ENCODE measurements around the gene TCF4.
A peak's percentile ranks its signal among the peaks of the same experiment; 100 is the strongest.

TCF4 gene

DNA sequence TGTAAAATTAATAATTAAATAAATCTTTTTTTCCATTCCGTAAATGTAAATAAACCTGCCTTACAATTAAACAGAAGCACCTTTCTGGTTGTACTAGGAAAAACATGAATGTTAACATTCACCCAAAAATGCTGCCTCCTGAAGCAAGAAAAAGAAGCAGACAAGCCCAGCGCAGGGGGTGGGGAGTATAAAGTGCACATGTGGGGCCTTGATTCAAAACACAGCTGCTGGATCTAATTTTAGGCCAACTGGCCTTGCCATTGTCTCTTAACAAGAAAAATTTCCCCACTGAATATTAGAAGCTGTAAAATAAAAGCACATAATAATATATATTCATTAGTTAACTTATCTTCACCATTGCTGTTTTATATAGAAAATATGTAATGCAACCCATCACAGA is 28.3 kb downstream of the TCF4 start:
- no peak overlapping the region for H3K9ac ChIP-seq (ENCODE audit: insufficient read length)
- DNase-seq (ENCODE audit: low read depth, low spot score), result no peak
- H3K4me3 ChIP-seq, result no peak overlapping the region
- no peak for TF ChIP-seq POLR2AphosphoS5 (IDR thresholded peaks at IDR 0.05; ENCODE audit: borderline replicate concordance, low read depth, low read length)
- no peak for TF ChIP-seq EZH2 (IDR thresholded peaks at IDR 0.05)
- no peak for TF ChIP-seq FOXP2 (optimal IDR thresholded peaks at IDR 0.05; ENCODE audit: control extremely low read depth, extremely low read length, insufficient read depth)
- peaks cover 4% of the 10 kb centered on the region; the same call in 1 of the 2 replicates for H3K36me3 ChIP-seq (ENCODE audit: insufficient read depth, low read length)
- H3K27ac ChIP-seq, result no peak overlapping the region
- no peaks in the 10 kb centered on the region for H3K9me3 ChIP-seq (ENCODE audit: low read depth, low read length)

- H3K4me3 ChIP-seq, result no peak overlapping the region
- H3K36me3 ChIP-seq (ENCODE audit: insufficient read depth, low read length), result no peaks in the 10 kb centered on the region
- H3K9me3 ChIP-seq (ENCODE audit: low read depth, low read length), result no peaks in the 10 kb centered on the region
- no peak for DNase-seq (ENCODE audit: low read depth, low spot score)
- H3K27ac ChIP-seq, result no peak overlapping the region
- no peak overlapping the region for H3K9ac ChIP-seq (ENCODE audit: insufficient read length)
- TF ChIP-seq FOXP2 (optimal IDR thresholded peaks at IDR 0.05; ENCODE audit: control extremely low read depth, extremely low read length, insufficient read depth) (no peak), POLR2AphosphoS5 (IDR thresholded peaks at IDR 0.05; ENCODE audit: borderline replicate concordance, low read depth, low read length) (no peak), EZH2 (IDR thresholded peaks at IDR 0.05) (no peak)
Observed at GRCh38 chr18:55557211-55557610, 30.8 kb downstream of the TCF4 start.

- Histone ChIP-seq H3K9ac (ENCODE audit: insufficient read length) (no peak overlapping the region), H3K4me3 (no peak overlapping the region), H3K36me3 (ENCODE audit: insufficient read depth, low read length) (no peaks in the 10 kb centered on the region), H3K27ac (peak overlapping the region; percentile 25; the same call in 1 of the 2 replicates), H3K9me3 (ENCODE audit: low read depth, low read length) (no peaks in the 10 kb centered on the region)
- TF ChIP-seq POLR2AphosphoS5 (IDR thresholded peaks at IDR 0.05; ENCODE audit: borderline replicate concordance, low read depth, low read length), result no peak
- no peak for TF ChIP-seq EZH2 (IDR thresholded peaks at IDR 0.05)
- no peak for TF ChIP-seq FOXP2 (optimal IDR thresholded peaks at IDR 0.05; ENCODE audit: control extremely low read depth, extremely low read length, insufficient read depth)
- DNase-seq (ENCODE audit: low read depth, low spot score), result no peak
Observed at GRCh38 chr18:55555395-55556027, 32.5 kb downstream of the TCF4 start.

DNA sequence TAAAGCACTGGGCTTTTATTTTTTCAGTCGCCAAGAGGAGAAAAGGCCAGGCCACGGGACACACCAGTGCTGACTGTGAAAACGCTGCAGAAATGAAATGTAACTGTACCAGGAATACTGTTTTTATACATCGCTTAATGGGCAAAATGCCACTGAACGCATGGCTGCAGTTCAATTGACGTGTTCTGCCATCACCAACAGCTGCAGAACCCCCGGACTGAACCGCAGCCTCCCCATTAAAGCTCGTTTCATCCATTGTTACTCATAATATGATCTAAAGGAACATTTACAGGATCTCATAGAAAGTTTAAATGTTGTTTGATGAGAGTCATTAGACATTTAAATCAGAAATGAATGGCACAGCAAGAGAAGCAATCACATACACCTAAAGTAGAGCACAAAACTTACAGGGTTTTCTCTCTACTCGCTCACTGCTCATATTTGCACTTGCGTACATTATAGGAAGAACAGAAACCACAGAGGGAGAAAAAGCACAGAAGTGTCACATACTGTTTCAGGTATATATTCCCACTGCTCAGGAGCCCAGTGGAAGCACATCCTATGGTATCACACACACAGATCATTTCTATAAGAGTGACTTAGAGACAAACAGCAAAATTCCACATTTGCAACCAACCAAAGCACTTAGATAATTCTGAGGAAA is 35.3 kb downstream of the TCF4 start:
- TF ChIP-seq EZH2 (IDR thresholded peaks at IDR 0.05) (no peak), FOXP2 (optimal IDR thresholded peaks at IDR 0.05; ENCODE audit: control extremely low read depth, extremely low read length, insufficient read depth) (no peak), POLR2AphosphoS5 (IDR thresholded peaks at IDR 0.05; ENCODE audit: borderline replicate concordance, low read depth, low read length) (no peak)
- H3K9me3 ChIP-seq (ENCODE audit: low read depth, low read length), result no peaks in the 10 kb centered on the region
- H3K27ac ChIP-seq, result no peak overlapping the region
- H3K4me3 ChIP-seq, result no peak overlapping the region
- no peak for DNase-seq (ENCODE audit: low read depth, low spot score)
- H3K9ac ChIP-seq (ENCODE audit: insufficient read length), result no peak overlapping the region
- no peaks in the 10 kb centered on the region for H3K36me3 ChIP-seq (ENCODE audit: insufficient read depth, low read length)

GRCh38 chr18:55551227-55551626 is 36.8 kb downstream of the TCF4 start:
- no peaks in the 10 kb centered on the region for H3K9me3 ChIP-seq (ENCODE audit: low read depth, low read length)
- H3K36me3 ChIP-seq (ENCODE audit: insufficient read depth, low read length), result no peaks in the 10 kb centered on the region
- DNase-seq (ENCODE audit: low read depth, low spot score), result no peak
- H3K4me3 ChIP-seq, result no peak overlapping the region
- no peak overlapping the region for H3K27ac ChIP-seq
- TF ChIP-seq EZH2 (IDR thresholded peaks at IDR 0.05), result no peak
- no peak overlapping the region for H3K9ac ChIP-seq (ENCODE audit: insufficient read length)

GRCh38 chr18:55550471-55550870 is 37.5 kb downstream of the TCF4 start:
- Histone ChIP-seq H3K27ac (no peak overlapping the region), H3K4me3 (no peak overlapping the region), H3K9me3 (ENCODE audit: low read depth, low read length) (no peaks in the 10 kb centered on the region), H3K36me3 (ENCODE audit: insufficient read depth, low read length) (no peaks in the 10 kb centered on the region), H3K9ac (ENCODE audit: insufficient read length) (no peak overlapping the region)
- TF ChIP-seq POLR2AphosphoS5 (IDR thresholded peaks at IDR 0.05; ENCODE audit: borderline replicate concordance, low read depth, low read length) (no peak), FOXP2 (optimal IDR thresholded peaks at IDR 0.05; ENCODE audit: control extremely low read depth, extremely low read length, insufficient read depth) (no peak), EZH2 (IDR thresholded peaks at IDR 0.05) (no peak)
- no peak for DNase-seq (ENCODE audit: low read depth, low spot score)

DNA sequence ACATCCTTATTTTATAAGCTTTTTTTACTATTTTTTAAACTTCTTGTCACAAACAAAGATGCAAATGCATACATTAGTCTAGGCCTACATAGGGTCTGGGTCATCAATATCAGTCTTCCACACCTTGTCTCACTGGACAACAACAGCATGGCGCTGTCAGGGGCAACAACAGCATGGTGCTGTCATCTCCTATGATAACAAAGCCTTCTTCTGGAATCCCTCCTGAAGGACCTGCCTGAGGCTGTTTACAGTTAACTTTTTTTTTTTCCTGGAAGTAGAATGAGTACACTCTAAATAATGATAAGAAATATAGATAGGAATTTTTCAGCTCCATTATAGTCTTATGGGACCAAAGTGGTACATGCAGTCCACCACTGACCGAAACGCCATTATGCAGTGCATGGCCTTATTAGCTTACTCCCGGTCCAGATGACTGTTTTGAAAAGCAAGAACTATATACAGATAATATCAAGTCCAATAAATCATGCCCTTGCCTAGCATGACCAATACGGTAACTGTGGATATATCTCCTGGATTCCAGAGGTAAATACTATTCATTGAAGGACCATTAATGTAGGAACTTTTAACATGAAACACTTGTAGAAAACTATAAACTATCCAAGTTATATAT is 38.4 kb downstream of the TCF4 start:
- TF ChIP-seq EZH2 (IDR thresholded peaks at IDR 0.05) (no peak), FOXP2 (optimal IDR thresholded peaks at IDR 0.05; ENCODE audit: control extremely low read depth, extremely low read length, insufficient read depth) (no peak), POLR2AphosphoS5 (IDR thresholded peaks at IDR 0.05; ENCODE audit: borderline replicate concordance, low read depth, low read length) (no peak)
- no peaks in the 10 kb centered on the region for H3K9me3 ChIP-seq (ENCODE audit: low read depth, low read length)
- no peak for DNase-seq (ENCODE audit: low read depth, low spot score)
- no peak overlapping the region for H3K27ac ChIP-seq
- H3K9ac ChIP-seq (ENCODE audit: insufficient read length), result no peak overlapping the region
- H3K36me3 ChIP-seq (ENCODE audit: insufficient read depth, low read length), result no peaks in the 10 kb centered on the region
- H3K4me3 ChIP-seq, result no peak overlapping the region

- Histone ChIP-seq H3K9ac (ENCODE audit: insufficient read length) (no peak overlapping the region), H3K9me3 (ENCODE audit: low read depth, low read length) (no peaks in the 10 kb centered on the region), H3K4me3 (no peak overlapping the region), H3K36me3 (ENCODE audit: insufficient read depth, low read length) (no peaks in the 10 kb centered on the region), H3K27ac (no peak overlapping the region)
- DNase-seq (ENCODE audit: low read depth, low spot score), result no peak
- TF ChIP-seq EZH2 (IDR thresholded peaks at IDR 0.05) (no peak), POLR2AphosphoS5 (IDR thresholded peaks at IDR 0.05; ENCODE audit: borderline replicate concordance, low read depth, low read length) (no peak), FOXP2 (optimal IDR thresholded peaks at IDR 0.05; ENCODE audit: control extremely low read depth, extremely low read length, insufficient read depth) (no peak)
Observed at GRCh38 chr18:55547705-55548056, 40.3 kb downstream of the TCF4 start.
